Jurkat, Clone E6-1 (cell line): ENCODE results near the gene GAL3ST2. TPM values are rescaled to one million over a fixed set of nuclear protein-coding genes. Genes with fewer than 3 reads are reported as not detected.
"Not testable (repeated sequence)": the region's sequence is repeated elsewhere in the genome, so short reads cannot be mapped to it uniquely, and the experiment has no call there.

ENCODE experiments used
- DNase-seq: peaks from one replicate; pipeline ENCODE4 v3.0.0-alpha.2; 2011; ENCODE audit warnings: low read depth, low spot score
- H3K4me3 ChIP-seq: 2 replicates; pipeline ENCODE4 v1.5.1; 2011; ENCODE audit warnings: mild to moderate bottlenecking, low read length, control low read depth, moderate library complexity
- polyA plus RNA-seq: library from polyadenylated mRNA; unstranded; fragments of >200 nt; gene quantifications from one replicate; pipeline ENCODE4 v1.2.1, GENCODE V29; 2012; ENCODE audit warnings: missing spikeins; ENCODE audit not compliant: insufficient read length, insufficient read depth

Gene GAL3ST2
- polyA plus RNA-seq: not detected

DNA sequence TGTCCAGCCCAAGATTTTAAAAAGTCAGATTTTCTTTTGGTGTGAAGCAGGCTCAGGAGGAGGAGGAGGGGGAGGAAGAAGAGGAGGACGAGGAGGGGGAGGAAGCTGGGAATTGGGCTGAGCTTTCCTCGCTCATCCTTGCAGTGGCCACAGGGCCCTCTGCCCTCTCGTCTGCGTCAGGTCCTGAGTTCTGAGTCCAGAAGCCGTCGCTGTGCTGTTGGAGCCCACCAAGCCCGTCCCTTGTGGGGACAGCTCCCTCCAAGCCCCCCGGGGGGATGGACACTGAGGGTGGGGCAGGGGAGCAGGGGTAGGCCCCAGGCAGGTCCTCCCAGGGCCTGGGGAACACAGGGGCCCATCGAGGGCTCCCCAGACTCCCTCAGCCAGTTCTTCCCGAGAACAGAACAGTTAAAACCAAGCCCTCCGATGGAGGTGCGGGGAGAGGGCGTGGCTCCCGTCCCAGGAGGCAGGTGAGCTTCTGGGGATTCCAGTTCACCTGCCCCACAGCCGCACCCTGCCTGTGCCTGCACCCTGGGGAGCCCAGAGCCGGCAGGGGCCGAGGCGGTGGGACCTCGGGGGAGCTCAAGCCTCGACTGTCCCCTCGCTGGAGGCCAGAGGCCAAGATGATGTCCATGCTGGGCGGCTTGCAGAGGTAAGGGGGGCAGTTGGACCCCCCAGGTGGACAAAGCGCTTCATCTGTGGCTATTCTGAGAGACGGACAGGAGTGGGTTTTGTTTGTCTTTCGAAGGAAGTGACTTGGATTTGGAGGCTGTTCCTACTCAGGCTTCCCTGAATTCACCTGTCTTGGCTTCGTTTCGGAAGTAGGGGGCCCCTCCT lies at the start of gene GAL3ST2:
Gene GAL3ST2, plus strand, starts transcription at position 487 of the 834 bp plus-strand sequence. Its CDS starts 134 bp downstream, at position 621.
- no peak for DNase-seq
- H3K4me3 ChIP-seq: no peak within 1 kb of the TSS

DNA sequence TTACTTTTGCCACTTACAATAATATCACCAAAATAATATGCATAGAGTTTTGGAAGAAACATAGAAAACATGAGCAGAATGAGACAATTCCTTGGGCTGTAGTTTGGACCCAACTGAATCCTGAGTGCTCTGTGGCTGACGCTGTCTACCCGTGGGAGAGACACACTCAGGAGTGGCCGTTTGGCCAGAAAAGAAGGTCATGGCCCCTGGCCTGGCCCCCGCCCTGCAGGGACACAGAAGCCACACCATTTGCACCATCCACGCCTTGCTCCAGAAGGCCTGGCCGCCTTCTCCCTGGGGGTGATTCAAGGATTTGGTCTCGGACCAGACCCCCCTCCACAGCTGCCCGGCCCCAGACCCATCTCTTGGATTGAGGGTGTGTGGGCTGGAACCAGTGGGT lies 48.6 kb upstream of the GAL3ST2 start:
- H3K4me3 ChIP-seq: no peak overlapping the region
- no peak for DNase-seq

DNA sequence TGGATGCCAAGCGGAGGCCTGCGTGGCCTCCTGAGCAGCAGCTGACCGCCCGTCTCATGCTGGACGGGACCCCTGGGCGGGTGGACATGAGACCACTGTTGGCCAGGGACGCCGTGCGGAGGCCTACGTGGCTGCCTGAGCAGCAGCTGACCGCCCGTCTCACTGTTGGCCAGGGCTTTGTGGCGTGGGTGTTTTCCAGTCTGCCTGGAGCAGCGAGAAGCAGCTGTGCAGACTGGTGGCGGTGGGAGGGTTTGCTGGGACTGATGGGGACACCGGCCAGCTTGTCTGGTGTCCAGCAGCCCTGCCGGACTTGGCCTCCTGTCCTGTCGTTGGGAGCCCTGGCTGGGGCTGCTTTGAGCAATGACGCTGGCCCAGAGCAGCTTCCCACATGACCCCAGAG lies 48.0 kb upstream of the GAL3ST2 start:
- DNase-seq: no peak
- no peak overlapping the region for H3K4me3 ChIP-seq

DNA sequence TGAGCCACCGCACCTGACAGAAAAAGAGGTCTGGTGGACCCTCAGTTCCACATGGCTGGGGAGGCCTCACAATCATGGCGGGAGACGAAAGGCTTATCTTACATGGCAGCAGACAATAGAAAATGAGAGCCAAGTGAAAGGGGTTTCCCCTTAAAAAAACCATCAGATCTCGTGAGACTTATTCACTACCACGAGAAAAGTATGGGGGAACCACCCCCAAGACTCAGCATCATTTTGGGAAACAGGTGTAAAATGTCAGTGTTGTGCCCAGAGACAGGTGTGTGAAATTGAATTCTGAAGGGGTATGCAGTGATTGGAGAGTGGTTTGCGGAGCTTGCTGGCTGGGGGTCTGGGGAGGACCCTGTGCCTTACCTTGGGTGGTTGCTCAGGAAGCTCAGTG lies 46.8 kb upstream of the GAL3ST2 start:
- no peak overlapping the region for H3K4me3 ChIP-seq
- no peak for DNase-seq

DNA sequence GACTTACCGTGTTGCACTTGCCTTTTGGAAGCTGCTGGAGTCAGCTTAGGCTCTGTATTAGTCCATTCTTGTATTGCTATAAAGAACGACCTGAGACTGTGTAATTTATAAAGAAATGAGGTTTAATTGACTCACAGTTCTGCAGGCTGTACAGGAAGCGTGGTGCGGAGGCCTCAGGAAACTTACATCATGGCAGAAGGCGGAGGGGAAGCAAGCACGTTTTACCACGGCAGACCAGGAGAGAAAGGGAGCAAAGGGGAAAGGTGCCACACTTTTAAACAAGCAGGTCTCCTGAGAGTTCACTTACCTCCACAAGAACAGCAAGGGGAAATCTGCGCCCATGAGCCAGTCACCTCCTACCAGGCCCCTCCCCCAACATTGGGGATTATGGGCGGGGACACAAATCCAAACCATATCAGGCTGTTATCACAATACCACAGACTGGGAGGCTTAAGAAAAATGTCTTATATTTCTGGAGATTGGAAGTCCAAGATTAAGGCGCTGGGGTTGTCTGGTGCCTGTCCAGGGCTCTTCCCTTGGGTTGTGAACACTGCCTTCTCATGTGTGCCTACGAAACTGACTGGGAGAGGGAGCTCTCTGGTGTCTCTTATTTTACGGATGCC lies 45.8 kb upstream of the GAL3ST2 start:
- no peak overlapping the region for H3K4me3 ChIP-seq
- DNase-seq: peak; percentile 11

DNA sequence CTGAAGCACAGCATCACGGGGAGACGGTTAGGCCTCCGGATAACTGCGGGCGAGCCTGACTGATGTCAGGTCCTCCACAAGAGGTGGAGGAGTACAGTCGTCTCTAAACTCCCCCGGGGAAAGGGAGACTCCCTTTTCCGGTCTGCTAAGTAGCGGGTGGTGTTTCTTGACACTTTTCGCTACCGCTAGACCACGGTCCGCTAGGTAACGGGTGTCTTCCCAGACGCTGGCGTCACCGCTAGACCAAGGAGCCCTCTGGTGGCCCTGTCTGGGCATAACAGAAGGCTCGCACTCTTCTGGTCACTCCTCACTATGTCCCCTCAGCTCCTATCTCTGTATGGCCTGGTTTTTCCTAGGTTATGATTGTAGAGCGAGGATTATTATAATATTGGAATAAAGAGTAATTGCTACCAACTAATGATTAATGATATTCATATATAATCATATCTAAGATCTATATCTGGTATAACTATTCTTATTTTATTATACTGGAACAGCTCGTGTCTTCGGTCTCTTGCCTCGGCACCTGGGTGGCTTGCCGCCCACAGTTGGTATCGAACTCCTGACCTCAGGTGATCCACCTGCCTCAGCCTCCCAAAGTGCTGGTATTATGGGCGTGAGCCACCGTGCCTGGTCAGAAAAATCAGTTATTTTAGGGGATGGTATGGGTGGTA lies 44.0 kb upstream of the GAL3ST2 start:
- peak; percentile 28 for DNase-seq
- not testable (repeated sequence) for H3K4me3 ChIP-seq

DNA sequence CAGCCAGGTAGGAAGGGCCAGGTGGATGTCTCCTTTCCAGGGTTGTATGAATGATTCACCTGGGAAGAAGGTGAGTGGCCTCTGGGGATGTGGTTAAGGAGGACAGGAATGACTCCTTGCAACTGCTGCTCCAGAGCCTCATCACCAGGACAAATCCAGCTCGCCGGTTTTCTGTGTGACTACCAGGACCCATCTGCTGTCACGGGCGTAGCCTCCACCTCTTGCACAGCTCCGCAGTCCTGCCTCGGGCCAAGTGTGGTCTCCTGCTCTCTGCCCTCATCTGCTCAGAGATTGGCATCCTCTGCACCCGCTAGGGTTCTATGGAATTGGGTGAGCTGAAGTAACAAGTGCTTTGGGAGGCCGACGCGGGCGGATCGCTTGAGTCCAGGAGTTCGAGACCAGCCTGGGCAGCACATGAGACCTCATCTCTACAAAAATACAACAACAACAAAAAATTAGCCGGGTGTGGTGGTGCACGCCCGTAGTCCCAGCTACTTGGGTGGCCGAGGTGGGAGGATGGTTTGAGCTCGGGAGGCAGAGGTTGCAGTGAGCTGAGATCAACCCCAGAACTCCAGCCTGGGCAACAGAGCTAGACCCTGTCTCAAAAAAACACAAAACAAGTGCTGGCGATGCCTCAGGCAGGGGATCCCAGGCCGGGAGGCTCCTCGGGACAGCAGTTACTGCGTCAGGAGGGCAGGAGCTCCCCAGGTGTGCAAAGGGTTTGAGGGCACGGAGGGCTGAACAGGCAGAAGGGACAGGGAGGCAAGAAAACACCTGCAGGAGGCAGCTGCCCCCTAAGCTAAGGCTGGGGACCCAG lies 43.0 kb upstream of the GAL3ST2 start:
- DNase-seq: no peak
- peak overlapping the region; percentile 50 for H3K4me3 ChIP-seq

DNA sequence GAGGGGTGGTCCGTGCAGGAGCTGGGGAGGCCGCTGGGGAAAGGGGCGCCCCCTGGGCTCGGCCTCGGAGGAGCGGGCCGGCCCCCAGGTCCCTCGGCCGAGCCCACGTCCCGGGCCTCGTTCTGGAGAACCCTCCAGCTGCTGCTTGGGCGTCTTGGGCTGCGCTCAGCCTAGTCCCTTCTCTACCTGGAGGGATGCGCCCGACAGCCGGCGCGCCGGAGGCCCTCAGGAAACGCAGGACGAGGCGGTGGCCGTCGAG lies 42.5 kb upstream of the GAL3ST2 start:
- DNase-seq: no peak
- peak overlapping the region; percentile 50 for H3K4me3 ChIP-seq

DNA sequence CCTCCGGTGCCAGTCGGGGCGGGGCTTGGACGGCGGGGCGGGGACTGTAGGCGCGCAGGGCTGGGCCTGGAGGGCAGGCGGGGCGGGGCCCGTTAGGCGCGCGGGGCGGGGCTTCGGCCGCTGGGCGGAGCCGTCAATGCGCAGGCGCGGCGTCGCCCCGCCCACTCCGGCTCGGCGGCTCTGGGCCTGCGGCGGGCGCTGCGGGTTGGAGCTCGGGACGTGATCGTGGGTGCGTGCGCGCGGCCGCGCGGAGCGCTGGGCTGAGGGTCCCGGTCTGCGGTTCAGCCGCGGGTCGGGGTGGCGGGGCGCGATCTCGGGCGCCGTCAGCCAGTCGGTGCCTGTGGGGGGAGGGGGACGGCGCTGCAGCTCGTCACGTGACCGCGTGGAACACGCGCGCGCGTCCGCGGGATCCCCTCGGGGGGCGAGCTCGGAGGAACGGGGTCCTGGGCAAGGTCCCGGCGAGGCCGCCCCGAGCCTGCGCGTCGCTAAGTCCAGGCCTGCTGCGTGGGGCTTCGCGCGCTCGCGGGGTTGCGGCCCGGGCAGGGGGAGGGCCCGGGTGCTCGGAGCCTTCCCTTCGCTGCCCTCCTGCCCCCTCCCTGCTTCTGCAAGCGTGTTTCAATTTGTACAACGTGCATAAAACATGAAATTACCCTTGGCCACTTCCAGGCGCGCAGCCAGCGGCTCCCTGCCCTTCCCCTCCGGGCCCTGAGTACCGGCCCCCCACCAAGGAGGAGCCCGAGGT lies 42.0 kb upstream of the GAL3ST2 start, which contains the start of gene D2HGDH:
Gene D2HGDH, plus strand, starts transcription at position 164 of the 742 bp plus-strand sequence. CDS start 595 bp downstream, outside the sequence.
- H3K4me3 ChIP-seq: peak within 1 kb of the TSS; percentile 80
- peak; percentile 50 for DNase-seq

DNA sequence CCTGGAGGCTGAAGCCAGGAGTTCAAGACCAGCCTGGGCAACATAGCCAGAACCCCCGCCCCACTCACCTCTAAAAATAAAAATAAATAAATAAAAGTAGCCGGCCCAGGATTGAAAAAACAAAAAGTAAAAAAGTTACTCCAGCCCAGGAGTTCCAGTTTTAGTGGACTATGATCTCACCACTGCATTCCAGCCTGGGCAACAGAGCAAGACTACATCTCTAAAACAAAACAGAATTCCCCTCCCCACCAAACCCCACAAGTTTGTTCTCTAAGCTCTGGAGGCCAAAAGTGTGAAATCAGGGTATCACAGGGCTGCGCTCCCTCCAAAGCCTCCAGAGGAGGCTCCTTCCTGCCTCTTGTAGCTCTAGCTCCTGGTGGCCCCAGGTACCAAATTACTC lies 40.5 kb upstream of the GAL3ST2 start:
- H3K4me3 ChIP-seq: no peak overlapping the region
- DNase-seq: no peak

DNA sequence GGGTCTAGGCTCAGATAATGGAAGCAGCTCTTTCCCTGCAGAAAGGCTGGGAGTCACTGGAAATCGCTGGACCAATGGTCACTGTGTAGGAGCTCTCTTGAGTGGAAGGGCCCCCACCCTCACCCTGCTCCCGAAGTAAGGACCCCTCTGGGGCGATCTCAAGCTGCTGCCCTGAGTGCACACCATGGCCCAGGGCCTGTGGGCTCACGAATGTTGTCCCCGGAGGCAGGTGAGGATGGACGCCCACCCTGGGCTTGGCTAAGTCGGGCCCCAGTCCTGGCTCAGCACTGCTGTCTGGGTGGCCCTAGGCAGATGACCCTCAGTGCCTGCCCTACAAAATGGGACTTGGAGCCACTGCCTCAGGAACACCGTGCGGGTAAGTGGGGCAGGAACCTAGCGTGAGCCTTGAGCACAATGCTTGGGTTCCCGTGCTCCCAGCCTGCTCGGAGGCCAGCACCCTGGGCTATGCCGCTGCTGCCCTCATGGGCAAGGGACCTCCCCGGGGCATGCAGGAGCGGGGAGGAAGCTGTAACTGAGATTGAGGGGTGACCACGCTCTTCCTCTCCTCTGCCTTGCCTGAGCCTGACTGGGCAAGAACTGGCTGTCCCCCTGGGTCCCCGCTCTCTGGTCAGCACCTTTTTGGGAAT lies 38.5 kb upstream of the GAL3ST2 start:
- no peak overlapping the region for H3K4me3 ChIP-seq
- DNase-seq: no peak

DNA sequence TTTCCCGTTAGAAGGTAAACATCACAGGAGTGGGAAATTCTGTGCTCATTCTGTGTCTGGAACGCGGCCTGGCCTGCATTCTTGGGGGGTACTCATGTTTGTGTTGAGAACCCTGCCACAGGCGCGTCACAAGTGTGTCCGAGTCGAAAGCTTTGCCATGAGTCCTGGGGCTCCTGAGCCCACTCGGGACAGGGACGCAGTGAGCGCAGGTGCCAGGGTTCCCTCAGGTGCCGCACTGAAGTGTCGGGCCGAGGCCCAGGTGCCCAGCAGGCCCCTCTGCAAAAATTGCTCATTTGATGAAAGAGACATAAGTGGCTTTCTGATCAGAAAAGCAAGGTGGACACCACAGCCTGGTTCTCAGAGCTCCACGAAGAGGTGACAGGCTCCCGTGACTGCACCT lies 37.4 kb upstream of the GAL3ST2 start:
- H3K4me3 ChIP-seq: no peak overlapping the region

DNA sequence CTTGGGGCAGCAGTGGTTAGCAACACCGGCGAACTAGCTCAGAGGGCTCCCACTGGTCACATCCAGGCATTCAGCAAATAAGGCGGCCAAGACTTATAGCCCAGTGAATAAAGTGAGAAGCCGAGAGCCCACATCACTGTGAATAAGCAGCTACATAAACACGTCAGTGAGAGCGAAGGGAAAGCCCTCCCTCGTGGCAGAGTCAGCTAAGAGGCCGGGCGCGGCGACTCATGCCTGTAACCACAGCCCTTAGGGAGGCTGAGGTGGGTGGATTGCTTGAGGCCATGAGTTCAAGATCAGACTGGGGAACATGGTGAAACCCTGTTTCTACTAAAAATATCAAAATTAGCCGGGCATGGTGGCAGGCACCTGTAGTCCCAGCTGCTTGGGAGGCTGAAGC lies 37.0 kb upstream of the GAL3ST2 start:
- DNase-seq: no peak
- no peak overlapping the region for H3K4me3 ChIP-seq

More for the DNA sequence above, 37.4 kb upstream of the GAL3ST2 start:
- DNase-seq: no peak

DNA sequence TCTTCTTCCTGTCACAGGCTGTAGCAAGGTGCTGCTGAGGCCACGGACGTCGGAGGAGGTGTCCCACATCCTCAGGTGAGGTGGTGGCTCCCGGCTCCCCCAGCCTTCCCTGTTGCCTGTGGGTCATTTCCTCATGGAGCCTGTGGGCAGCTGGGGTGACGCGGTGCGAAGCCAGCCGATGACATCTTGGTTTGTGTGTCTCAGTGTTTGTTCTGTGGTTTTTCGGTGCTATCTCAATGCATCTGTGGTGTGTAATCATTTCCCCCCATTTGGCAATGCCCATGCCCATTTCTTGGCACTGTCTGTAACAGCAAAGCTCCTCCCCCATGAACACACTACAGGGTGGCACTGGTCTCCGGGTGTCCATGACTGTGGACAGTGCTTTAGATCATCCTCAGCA lies 35.6 kb upstream of the GAL3ST2 start:
- H3K4me3 ChIP-seq: no peak overlapping the region
- no peak for DNase-seq

DNA sequence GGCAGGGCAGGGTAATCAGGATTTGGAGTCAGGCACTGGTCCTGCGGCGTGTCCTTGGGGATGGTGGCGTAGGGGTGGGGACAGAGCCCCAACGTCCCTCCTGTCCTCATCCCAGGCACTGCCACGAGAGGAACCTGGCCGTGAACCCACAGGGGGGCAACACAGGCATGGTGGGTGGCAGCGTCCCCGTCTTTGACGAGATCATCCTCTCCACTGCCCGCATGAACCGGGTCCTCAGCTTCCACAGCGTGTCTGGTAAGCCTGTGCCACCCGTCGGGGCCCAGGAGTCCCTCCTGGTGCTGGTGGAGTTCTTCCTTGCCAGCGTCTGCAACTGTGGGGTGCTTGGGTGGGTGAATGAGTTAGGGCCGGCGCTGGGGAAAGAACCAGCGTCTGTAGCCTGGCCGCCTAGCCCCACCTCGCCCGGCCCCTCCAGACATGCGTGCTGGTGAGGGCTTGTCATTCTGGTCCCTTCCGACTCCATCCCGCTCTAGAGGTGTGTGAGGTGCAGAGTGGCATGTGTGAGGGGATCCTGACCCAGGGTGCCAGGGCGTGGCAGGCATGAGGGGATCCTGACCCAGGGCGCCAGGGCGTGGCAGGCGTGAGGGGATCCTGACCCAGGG lies 34.2 kb upstream of the GAL3ST2 start:
- no peak for DNase-seq
- H3K4me3 ChIP-seq: no peak overlapping the region

DNA sequence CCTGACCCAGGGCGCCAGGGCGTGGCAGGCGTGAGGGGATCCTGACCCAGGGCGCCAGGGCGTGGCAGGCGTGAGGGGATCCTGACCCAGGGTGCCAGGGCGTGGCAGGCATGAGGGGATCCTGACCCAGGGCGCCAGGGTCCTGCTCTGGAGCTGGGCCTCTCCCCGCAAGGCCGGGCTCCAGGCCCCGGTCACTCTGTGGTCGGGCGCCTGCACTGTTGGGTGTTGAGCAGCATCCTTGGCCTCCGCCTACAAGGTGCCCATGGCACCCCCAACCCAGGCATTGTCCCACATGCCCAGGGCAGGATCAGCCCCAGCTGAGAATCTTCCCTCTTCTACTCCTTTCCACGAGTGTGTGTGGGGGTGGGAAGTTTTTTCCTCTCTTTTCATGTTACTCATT lies 33.6 kb upstream of the GAL3ST2 start:
- H3K4me3 ChIP-seq, DNase-seq: not testable (repeated sequence)

DNA sequence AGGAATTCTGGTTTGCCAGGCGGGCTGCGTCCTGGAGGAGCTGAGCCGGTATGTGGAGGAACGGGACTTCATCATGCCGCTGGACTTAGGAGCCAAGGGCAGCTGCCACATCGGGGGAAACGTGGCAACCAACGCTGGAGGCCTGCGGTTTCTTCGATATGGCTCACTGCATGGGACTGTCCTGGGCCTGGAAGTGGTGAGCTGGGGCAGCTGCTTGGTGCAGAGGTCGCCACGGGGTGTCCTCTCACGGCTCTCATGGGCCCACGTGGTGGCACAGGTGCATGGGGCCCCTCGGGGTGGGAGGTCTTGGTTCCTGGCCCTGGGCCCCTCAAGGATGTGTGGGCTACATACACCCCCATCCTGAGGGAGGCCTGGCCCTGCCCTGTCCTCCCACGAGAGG lies 33.0 kb upstream of the GAL3ST2 start:
- no peak overlapping the region for H3K4me3 ChIP-seq
- DNase-seq: no peak
